ENCODE results near the gene CHMP4B.
A peak's percentile ranks its signal among the peaks of the same experiment; 100 is the strongest.

CHMP4B gene

DNA sequence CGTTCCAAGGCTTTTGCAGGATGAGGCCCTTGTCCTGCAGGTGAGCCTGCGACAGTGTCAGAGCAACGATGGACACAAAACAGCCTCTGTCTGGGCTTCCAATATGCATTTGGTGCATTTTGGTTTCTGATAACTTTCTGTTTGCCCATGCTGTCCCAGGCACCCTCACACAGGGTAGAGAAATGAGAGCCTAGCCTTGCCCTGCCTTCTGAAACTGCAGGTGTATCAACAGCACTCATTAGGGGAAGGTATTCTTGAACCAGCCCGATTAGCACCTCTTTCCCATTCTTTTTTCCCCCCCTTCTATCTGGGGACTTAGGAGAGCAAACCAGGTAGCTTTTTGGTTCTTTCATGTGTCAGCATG lies 30.3 kb downstream of the CHMP4B start:
- no peak for DNase-seq

DNA sequence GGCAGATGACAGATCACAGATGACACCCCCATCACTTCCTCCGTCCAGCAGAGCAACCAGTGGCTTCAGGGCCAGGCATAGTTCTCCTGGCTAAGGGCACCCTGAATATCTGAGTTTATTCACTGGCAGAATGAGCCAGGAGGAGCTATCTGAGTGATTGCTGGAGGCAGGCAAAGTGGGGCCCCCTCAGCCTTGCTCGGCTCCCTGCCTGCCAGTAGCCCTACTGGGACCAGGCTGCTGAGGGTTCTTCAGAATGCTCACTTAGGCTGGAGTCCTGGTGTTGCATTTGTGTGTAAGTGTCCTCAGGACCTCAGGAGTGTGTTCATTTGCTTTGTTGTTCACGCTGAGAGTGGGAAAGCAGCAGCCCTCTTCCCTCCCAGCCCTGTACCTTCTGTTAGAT lies 31.2 kb downstream of the CHMP4B start:
- DNase-seq, result no peak

DNA sequence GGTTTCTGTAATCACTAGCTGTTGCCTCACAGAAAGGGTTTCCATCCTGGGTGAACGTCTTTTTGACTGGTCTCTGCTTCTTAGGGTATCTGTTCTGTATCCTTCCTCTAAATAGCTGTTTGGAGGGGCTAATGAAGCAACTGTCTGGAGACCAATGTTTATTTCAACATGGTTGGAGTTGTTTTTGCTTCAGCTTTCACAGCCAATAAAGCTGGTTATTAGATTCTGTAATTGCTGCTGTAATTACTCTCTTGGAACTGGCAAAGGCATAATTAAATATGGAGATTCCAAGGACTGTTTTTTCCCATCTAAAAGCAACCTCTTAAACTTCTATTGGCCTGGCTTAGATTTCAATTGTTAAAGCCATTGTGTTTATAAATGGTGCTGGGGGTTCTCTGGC lies 31.9 kb downstream of the CHMP4B start:
- no peak for DNase-seq

DNA sequence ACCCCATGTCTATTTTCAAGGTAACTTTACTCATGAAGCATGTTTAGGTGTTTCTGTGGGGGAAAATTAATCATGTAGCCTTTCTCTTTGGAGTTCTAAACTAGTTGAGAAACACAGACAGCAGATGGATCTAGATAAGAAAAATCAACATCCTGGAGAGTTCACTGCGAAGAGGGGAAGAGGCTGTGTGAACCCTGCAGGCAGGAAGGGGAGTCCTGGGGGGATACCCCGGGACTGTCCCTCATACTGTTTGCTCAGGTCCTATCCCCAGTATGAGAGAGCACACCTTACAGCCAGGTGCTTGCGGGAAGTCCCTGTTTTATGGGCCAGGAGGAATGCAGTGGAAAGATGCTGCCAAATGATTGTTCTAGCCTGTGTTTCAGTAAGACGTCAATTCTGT lies 32.7 kb downstream of the CHMP4B start:
- DNase-seq, result no peak

DNA sequence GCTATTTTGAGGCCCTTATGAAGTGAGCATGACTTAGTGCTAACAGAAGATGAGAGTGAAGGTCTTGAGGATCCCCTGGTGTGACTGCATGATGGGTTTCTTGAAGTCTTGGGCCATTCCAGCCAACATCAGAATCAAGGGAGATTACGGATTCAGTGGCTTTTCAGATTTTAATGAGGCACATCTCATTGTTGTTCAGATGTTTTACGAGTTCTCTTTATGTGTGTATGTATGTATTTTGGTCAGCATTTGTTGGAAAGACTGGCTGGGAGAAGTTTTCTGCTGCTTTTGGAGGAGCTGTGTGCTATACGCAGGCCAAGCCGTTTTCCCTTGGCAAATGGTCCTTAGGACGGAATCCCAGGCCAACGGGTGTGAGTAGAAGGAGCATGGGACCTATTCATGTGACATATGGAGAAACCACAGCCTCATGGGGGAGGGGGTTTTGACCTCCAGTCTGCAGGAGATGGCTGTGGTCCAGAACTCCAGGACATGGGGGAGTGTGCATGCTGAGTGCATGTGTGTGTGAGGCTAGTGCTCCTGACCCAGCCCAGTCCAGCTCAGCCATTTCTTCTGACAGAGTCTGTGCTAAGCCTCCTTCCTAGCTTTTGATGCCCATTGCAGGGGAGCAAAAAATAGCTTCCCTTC lies 35.3 kb downstream of the CHMP4B start:
- peak; percentile 26 for DNase-seq

DNA sequence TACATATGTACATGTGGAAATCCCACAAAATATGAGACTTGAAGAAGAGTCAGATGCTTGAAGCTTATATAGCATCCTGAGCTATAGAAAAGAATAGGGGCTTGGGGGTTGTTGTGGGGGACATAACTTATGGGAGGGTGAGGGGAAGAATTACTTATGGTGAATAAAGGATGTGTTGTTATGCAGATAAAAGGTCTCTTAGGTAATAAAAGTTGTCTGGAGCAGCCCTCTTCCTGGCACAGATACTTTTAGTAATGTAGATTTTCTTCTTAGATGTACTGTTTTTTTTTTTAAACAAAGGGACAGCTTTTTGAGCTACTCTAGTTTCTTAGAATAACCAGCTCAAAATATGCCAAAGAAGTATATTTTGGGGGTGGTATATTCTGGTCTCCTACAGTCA lies 35.9 kb downstream of the CHMP4B start:
- no peak for DNase-seq

DNA sequence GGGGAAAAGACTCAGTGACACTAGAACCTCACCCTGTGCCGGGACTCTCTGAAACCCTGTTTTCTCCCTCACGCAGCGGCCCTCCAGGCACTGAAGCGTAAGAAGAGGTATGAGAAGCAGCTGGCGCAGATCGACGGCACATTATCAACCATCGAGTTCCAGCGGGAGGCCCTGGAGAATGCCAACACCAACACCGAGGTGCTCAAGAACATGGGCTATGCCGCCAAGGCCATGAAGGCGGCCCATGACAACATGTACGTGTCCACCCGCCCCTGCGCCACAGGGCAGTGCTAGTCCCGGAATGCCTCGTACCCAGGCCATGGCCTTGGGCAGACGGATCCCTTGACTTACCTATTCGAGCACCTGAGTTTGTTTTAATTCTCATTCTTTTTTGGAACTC lies 37.2 kb downstream of the CHMP4B start:
- DNase-seq, result no peak

DNA sequence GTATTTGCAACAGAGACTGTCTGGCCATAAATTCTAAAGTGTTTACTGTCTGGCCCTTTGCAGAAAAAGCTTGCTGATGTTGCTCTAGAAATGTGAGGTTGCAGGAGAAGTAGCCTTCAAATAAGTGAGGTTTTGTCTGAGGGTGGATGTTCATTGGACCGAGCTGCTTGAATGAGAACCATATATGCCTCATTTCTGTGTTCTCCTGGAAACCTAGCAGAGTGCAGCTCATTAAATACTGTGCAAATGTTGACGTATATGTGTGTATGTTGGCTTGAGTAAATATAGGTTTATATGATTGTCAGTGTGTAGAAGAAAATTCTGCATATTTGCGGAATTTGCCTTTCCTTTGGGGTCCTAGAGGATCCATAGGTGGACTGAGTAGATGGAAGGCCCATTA lies 39.0 kb downstream of the CHMP4B start:
- DNase-seq, result no peak

DNA sequence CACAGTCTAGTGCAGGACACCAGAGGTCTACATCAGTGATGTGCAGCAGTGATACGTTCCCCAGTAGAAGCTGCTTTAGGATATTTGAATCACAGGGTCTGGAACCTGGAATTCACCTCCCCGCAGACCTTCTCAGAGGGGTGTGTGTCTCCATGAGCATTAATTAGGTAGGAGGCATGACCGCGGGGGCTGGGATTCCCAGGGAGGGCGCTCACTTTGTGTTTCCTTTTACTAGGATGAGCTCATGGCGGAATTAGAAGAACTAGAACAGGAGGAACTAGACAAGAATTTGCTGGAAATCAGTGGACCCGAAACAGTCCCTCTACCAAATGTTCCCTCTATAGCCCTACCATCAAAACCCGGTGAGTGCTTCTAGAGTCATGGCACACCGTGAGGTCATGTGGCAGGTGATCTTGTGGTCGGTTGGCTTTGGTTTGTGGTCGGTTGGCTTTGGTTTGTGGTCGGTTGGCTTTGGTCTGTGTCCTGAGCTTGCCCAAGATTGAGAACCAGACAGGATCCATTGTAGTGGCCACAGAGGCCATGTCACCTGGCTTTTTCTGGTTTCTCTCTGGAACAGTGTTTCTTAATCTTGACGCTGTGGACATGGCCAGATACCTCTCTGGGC lies 40.8 kb downstream of the CHMP4B start:
- DNase-seq, result no peak

DNA sequence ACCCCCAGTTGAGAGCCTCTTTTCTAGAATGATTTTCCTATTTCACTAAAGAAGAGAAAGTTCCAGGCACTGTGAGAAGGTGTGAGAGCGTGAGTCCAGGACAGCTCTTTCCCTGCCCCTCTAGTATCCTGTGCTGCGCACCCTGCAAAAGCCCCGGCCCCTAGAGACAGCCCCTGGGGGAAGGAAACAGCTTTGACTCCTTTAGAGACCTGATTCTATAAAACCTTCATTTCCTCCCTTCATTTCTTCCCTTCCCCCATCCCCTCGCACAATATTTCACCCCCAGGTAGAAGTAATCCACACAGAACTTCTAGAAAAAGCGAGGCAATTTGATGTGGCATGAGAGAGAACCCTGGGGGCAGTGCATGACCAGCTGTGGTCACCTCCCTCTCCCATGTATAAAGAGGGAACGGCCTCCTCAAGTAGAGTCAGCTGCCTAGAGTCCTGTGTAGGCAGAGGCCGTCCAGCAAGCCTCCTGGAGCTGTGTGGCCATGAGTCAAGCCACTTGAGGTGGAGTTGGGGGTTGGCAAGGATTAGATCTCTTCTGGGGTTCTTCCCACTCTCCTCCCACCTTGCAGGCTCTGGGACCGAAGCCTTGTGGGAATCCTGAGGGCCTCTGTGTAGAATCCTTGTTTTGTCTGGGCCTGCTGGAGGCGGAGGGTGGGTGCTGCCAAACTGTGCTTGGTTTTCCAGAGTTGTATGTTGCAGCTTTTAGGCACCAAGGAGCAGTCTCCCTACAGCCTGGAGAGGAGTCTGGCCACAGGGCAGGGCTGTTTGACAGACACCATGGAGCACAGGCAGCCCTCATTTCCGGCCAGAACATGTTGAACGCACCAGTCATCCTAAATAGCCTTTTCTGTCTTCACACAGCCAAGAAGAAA lies 41.7 kb downstream of the CHMP4B start:
- DNase-seq, result no peak

DNA sequence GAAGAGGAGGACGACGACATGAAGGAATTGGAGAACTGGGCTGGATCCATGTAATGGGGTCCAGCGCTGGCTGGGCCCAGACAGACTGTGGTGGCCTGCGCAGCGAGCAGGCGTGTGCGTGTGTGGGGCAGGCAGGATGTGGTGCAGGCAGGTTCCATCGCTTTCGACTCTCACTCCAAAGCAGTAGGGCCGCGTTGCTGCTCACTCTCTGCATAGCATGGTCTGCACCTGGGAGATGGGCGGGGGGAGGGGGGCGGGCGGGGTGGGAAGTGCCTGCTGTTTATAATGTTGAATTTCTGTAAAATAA lies 42.3 kb downstream of the CHMP4B start:
- DNase-seq, result no peak

DNA sequence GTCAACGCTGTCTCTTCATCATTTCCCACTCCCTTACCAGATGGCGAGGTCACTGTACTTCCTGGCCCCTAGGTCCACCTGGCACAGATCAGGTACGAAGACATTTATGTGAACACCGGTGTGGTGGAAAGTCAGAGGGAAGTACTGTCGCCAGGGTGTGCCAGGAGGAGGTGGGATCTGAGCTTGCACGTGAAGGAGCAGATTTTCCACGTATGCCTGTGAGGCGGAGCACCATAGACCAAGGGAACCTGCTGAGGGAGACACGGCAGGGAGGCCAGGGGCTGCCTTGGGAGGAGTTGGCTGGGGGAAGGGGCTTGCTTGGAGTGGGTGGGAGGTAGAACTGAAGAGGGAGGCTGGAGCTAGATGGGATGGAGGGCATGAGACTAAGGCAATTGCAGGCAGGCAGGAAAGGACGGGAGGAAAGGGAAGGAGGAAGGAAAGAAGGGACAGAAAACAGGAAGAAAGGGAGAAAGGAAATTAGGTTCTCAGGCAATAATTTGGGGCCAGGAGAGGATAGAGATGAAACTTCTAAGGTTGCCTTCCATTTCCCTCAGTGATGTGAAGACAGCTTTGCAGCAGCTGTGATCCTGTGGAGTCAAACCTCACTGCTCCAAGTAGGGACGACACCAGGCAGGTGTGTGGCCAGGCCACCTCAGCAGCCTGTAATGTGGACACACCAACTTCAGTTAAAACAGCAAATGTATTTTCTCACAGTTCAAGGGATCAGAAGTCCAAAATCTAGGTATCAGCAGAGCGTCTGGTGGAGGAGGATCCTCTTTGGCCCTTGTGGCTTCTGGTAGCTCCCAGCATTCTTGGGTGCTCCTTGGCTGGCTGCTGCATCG lies 46.8 kb downstream of the CHMP4B start:
- no peak for DNase-seq

DNA sequence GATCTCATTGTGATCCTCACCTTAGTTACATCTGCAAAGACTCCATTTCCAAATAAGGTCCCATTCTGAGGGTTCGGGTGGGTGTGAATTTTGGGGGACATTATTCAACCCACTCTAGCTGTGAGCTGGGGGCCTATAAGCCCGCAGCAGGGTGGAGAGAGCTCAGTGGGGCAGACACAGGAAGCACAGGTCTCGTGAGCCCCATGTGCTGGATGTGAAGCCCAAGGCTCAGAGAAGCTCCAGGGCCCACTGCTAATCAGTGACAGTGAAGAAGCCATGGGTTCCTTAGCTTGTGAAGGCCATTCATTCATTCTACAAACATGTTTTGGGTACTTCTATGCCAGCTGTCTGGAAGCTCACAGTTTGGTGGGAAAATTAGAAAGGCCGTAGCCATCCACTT lies 47.5 kb downstream of the CHMP4B start:
- DNase-seq, result no peak

DNA sequence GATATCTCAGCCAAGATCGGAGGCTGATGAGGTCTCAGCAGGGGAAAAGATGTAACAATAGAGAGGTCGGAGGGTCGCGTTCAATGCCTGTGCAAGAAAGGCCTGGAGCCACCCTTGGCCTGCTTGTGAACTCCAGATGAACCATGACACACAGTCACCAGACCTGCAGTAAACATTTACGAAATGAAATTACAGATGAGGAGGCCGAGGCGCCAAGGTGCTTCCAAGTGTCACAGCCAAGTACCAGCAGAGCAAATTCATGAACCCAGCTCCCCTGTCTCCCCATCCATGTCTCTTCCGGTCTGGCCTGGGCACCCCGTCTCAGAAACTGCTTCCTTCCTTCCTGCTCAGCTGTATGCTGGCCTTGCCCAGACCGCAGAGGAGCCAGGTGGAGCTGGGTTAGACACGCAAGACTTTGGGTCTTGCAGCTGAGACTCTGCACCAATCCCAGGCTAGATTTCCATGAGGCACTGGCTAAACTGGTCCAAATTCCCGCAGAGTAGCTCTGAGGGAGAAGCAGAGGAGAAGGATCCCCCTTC lies 48.1 kb downstream of the CHMP4B start:
- no peak for DNase-seq

DNA sequence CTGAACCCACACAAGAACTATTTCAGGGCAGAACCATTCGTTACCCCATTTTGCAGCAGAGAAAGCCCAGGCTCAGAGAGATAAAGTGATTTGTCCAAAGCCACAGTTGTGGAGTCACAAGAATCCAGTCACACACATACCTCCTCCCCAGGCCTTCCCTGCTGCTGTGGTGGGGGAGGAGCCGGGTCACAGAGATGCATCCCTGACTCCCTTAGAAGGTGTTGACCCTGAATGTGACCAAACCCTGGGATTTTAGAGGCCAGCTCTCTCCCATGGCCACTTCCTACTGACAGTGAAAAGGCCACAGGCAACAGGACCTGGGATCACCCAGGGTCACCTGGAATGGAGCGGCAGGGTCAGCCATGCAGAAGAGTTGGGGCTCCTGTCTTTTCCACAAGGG lies 48.6 kb downstream of the CHMP4B start:
- no peak for DNase-seq

DNA sequence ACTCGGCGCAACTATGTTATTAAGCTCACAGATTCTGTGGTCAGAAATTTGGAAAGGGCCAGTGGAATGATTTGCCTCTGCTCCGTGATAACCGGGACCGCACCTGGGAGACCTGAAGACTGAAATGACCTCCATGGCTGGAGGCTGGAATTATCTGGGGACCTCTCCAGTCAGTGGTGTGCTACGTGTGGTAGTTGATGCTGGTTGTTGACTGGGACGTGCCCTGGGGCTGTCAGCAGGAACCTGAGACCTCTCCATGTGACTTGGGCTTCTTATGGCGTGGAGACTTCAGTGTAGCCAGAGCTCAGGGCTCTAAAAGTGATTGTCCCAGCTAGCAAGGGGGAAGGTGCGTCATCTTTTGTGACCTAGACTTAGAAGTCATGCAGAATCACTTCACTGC lies 50.3 kb downstream of the CHMP4B start:
- no peak for DNase-seq

DNA sequence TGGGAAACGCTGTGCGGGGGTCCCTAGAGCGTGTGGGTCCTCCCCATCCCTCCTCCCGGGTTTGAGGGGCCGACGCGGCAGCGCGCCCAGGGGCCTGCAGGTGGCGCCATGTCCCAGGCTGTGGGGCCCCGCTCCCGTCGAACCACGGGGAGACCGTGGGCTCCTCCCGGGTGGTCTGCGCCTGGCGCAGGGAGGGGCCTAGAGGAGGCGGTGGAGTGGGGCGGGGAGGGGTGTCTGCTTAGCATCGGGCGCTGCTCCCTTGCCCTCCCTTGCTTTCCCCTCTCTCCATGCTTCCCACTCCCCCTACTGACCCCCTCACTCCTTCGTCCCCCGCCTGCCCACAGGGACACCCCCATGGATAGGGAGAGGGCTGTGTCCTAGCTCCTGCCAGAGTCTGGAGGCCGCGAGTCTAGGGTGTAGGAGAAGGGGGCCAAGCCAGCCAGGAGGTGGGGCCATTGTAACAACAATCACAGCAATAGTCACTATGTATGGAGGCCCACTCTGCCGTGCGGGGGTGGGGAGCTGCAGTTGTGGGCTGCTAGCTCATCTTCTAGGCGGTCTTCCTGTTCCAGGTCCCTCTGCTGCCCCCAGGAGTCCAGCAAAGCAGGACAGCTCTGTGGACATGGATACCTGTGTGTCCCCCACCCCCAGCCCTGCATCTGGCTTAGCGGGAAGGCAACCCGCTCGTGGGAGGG lies 51.7 kb downstream of the CHMP4B start:
- DNase-seq, result no peak

DNA sequence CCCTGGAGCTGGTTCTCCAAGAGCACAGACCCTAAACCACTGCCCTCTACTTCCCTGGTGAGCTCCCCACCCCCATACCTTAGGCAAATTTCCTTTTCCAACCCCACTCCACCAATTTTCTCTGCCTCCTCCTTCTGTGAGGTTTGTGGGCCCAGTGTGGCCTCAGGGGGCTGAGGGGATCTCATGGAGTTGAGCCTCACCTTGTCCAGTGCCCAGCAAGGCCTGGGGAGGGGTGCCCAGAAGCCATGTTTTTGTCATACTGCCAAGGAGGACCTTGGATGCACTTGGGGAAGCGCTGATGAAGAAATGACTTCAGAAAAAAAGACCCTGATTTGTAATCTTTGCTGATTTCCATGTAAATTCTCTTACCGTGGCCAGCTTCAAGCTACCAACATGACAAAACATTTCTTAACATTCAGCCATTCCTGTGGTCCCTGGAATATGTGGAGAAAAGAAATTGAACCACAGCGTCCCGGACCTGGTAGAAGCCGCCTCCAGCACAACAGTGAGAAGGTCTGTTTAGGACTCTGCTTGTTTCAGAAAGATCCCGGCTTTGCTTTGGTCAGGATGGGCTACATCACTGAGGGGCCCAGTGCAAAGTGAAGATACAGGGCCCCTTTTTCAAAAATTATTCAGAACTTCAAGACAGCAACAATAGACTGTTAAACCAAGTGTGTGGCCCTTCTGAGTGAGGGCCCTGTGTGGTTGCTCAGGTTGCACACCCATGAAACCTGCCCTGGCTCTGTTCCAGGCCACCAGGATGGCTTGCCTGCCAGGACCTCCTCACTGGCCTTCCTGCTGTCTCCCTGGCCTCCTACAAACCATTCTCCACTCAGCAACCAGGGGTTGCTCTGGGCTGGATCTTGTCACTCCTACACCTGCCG lies 52.5 kb downstream of the CHMP4B start:
- no peak for DNase-seq

DNA sequence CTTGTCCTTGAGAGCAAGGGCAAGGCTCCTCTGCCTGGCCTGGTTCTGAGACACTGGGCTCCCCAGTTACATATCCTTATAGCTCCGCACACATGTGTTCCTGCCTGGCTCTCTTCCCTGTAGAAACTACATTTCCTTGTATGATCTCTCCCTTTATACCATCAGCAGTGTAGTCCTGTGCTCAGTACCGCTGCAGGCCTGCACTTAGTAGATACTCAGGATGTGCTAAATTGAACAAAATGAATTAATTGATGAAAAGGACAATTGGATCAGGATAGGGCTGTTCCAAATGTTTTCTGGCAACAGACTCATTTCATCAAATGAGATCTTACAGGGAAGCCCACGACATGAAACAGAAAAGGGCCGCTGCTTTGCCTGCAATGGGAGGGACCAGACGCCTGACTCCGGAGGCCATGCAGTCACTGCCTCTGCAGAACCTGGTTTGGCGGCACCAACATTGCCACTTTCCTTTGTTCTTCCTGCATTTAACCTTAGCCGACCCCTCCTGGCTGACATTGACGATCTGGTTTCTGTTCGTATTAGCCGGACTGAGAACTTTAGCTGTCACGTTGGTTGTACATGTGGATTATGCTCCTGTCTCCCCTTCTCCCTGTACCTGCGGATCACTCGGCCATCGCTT lies 53.3 kb downstream of the CHMP4B start:
- DNase-seq, result no peak

DNA sequence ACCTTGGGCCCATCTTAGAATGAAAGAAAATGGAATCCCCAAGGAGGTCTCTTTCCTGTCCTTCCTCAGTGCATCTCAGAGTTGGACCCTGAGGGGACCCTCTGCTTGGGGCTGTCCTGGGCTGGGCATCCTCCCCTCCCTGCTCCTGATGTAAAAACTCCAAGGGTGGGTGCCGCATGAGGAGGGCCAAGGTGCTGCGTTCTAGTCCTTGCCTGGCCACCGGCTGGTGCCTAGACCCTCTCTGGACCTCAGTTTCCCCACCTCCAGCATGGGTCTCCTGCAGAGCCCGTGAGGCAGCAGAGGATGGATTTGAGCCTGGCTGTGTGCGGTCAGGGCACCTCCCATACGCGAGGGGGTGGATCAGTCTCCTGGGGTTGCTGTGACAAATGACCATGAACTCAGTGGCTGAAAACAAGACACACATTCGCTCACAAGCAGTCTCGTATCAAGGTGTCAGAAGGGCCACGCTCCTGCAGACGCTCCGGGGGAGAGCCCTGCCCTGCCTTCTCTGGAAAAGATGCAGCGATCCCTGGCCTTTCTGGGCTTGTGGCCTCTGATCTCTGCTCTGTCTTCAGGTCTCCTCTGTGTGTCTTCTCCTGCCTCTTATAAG lies 54.7 kb downstream of the CHMP4B start:
- DNase-seq, result no peak
